GM21717 (cell line): ENCODE results near the gene AFMID.
"Not testable (repeated sequence)": the region's sequence is repeated elsewhere in the genome, so short reads cannot be mapped to it uniquely, and the experiment has no call there.

Experiments used
- ATAC-seq: cut with Tn5 transposase; IDR thresholded peaks from one replicate; pipeline ENCODE4 v1.9.1; 2021; ENCODE audit warnings: mild to moderate bottlenecking, moderate library complexity; ENCODE audit not compliant: unreplicated experiment

The AFMID gene

GRCh38 chr17:78219396-78220150 lies 32.4 kb downstream of the AFMID start:
- ATAC-seq = no peak

- ATAC-seq = no peak
Measured at GRCh38 chr17:78223061-78223460, 35.9 kb downstream of the AFMID start.

GRCh38 chr17:78223765-78224164 lies 36.6 kb downstream of the AFMID start:
- ATAC-seq = no peak

GRCh38 chr17:78224231-78225087 lies 37.3 kb downstream of the AFMID start:
- ATAC-seq = no peak

- no peak for ATAC-seq
Measured at GRCh38 chr17:78225088-78225865, 38.1 kb downstream of the AFMID start.

- no peak for ATAC-seq
Measured at GRCh38 chr17:78226055-78226758, 39.0 kb downstream of the AFMID start.

GRCh38 chr17:78226759-78227454 lies 39.7 kb downstream of the AFMID start:
- ATAC-seq = no peak

- ATAC-seq = no peak
Measured at GRCh38 chr17:78227455-78227916, 40.3 kb downstream of the AFMID start.

- ATAC-seq = no peak
Measured at GRCh38 chr17:78228176-78228575, 41.0 kb downstream of the AFMID start.

- no peak for ATAC-seq
Measured at GRCh38 chr17:78230252-78230962, 43.2 kb downstream of the AFMID start.

- no peak for ATAC-seq
Measured at GRCh38 chr17:78230996-78231935, 44.1 kb downstream of the AFMID start, which contains the start of gene TMEM235. TSS of gene TMEM235 (plus strand) at chr17:78231631. CDS start at chr17:78232024, 393 bp downstream.

- no peak for ATAC-seq
Measured at GRCh38 chr17:78231991-78232858, 45.1 kb downstream of the AFMID start.

GRCh38 chr17:78232859-78233173 lies 45.7 kb downstream of the AFMID start:
- ATAC-seq = no peak

GRCh38 chr17:78233678-78234077 lies 46.5 kb downstream of the AFMID start:
- ATAC-seq = no peak

- ATAC-seq = no peak
Measured at GRCh38 chr17:78234261-78234865, 47.2 kb downstream of the AFMID start.

GRCh38 chr17:78235022-78235421 lies 47.9 kb downstream of the AFMID start:
- ATAC-seq = not testable (repeated sequence)

- ATAC-seq = no peak
Measured at GRCh38 chr17:78235885-78236284, 48.7 kb downstream of the AFMID start.
